GM06990 (cell line): ENCODE results near the gene FUBP1.

Experiments
- DNase-seq: peaks from one replicate; pipeline ENCODE4 v3.0.0-alpha.2; 2011; ENCODE audit not compliant: insufficient read length; ENCODE audit errors: extremely low read depth
- H3K27me3 ChIP-seq: replicated peaks from 2 replicates; pipeline ENCODE4 v1.6.0; 2011; ENCODE audit warnings: low read length; ENCODE audit not compliant: control insufficient read depth, insufficient read depth
- H3K36me3 ChIP-seq: 2 replicates; pipeline ENCODE4 v1.5.1; 2011; ENCODE audit warnings: low read length; ENCODE audit not compliant: control insufficient read depth, insufficient read depth
- H3K4me3 ChIP-seq: replicated peaks from 2 replicates; pipeline ENCODE4 v1.5.1; 2011; ENCODE audit warnings: low read depth, mild to moderate bottlenecking, control low read depth, low read length
- TF ChIP-seq, protein P1 (sequence below): IDR thresholded peaks from 2 replicates; pipeline ENCODE4 v1.5.1; 2011; ENCODE audit warnings: low read length, control low read depth, mild to moderate bottlenecking, inconsistent platforms; ENCODE audit not compliant: insufficient read depth, poor library complexity, severe bottlenecking

Gene FUBP1

DNA sequence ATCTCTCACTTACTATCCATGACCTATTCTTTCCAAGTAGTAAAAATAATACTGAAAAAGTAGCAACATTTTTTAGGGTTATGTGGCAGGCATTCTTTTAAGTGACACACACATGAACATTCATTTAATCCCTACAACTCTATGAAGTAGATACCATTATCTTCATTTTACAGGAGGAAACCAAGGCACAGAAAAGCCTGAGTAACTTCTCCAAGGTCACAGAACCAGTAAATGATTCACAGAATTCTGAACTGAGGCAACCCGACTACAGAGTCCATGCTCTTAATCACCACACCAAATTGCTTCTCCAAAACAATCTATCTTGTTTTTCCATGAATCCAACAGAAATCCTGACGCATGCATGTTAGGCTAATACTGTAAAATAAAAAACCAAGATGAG, 17.5 kb downstream of the FUBP1 start:
- peaks cover 14% of the 10 kb centered on the region for H3K36me3 ChIP-seq
- TF ChIP-seq, protein P1, sequence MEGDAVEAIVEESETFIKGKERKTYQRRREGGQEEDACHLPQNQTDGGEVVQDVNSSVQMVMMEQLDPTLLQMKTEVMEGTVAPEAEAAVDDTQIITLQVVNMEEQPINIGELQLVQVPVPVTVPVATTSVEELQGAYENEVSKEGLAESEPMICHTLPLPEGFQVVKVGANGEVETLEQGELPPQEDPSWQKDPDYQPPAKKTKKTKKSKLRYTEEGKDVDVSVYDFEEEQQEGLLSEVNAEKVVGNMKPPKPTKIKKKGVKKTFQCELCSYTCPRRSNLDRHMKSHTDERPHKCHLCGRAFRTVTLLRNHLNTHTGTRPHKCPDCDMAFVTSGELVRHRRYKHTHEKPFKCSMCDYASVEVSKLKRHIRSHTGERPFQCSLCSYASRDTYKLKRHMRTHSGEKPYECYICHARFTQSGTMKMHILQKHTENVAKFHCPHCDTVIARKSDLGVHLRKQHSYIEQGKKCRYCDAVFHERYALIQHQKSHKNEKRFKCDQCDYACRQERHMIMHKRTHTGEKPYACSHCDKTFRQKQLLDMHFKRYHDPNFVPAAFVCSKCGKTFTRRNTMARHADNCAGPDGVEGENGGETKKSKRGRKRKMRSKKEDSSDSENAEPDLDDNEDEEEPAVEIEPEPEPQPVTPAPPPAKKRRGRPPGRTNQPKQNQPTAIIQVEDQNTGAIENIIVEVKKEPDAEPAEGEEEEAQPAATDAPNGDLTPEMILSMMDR: no peak
- no peaks in the 10 kb centered on the region for H3K27me3 ChIP-seq
- no peak for DNase-seq
- H3K4me3 ChIP-seq: no peak overlapping the region

DNA sequence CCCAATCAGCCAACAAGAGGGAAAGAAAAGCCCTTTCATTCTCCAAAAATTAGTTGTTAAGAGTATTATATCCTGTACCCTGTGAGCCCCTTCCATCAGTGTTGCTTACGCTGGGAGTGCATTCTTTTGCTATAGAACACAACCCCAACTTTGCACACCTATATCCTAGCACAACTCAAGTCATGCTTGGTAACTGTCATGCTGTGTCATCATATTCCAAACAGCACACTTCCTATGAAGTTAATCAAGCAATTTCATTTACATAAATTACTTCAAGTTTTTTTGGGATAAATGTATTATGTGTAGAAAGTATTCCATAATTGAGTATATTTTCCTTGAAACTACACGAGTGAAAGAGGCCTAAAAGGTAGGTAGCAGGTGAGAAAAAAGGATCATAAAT, 20.0 kb downstream of the FUBP1 start:
- no peak overlapping the region for H3K4me3 ChIP-seq
- H3K36me3 ChIP-seq: peaks cover 14% of the 10 kb centered on the region
- no peak for DNase-seq
- H3K27me3 ChIP-seq: no peaks in the 10 kb centered on the region
- TF ChIP-seq, protein P1: no peak

DNA sequence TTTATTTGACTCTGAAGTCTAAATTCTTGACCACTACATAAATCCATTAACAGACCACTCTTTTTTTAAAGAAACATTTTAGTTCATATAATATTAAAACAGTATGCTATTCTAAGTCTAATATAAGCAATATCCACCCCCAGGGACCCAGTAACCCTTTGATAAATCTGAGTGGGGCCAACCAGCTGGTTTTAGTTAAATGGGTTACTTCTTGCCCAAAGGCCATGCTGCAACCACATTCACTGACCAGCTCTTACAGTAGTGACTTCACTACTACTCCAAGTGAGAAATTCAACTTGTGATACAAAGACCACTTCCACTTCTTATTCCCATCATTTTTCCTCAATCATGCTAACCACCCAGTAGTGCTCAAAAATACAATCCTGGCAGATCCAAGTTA, 20.5 kb downstream of the FUBP1 start:
- H3K4me3 ChIP-seq: no peak overlapping the region
- DNase-seq: no peak
- H3K27me3 ChIP-seq: no peaks in the 10 kb centered on the region
- peaks cover 14% of the 10 kb centered on the region for H3K36me3 ChIP-seq
- TF ChIP-seq, protein P1: no peak

DNA sequence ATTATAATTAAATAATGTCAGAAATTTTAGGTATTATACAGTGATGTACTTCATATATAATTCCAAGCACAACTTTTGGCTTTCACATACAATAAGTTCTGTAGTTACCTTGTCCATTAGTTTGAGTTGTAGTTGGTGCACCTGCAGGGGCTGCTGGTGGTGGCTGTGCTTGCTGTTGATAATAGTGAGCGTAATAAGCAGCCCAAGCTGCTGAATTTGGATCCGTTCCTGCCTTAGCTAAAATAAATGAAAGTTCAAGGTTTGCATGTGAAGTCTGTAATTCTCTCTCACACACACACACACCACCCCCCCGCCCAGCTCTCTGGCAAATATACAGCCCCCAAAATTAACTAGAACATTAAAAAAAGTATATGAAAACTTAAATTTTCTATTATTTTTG, 22.4 kb downstream of the FUBP1 start:
- TF ChIP-seq, protein P1: no peak
- no peaks in the 10 kb centered on the region for H3K27me3 ChIP-seq
- no peak overlapping the region for H3K4me3 ChIP-seq
- peaks cover 16% of the 10 kb centered on the region for H3K36me3 ChIP-seq
- no peak for DNase-seq

DNA sequence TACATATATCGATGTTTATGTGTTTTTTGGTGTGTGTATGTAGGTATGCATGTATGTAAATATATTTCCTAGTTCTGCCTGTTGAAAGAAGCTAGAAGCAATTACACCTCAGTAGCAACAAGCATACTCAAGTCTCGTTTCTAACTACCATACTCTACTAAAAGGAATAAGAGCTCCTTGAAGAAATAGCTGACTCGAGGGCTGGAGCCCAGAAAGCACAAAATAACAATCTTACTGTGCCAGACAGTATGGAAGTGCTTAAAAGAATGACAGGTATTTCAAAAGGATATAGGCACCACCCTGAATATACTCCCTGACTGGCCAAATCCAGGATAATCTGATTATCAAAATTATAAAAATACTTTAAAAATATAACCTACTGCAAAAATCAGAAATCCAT, 23.2 kb downstream of the FUBP1 start:
- Histone ChIP-seq H3K27me3 (no peaks in the 10 kb centered on the region), H3K36me3 (peaks cover 15% of the 10 kb centered on the region), H3K4me3 (no peak overlapping the region)
- no peak for DNase-seq
- TF ChIP-seq, protein P1: no peak

DNA sequence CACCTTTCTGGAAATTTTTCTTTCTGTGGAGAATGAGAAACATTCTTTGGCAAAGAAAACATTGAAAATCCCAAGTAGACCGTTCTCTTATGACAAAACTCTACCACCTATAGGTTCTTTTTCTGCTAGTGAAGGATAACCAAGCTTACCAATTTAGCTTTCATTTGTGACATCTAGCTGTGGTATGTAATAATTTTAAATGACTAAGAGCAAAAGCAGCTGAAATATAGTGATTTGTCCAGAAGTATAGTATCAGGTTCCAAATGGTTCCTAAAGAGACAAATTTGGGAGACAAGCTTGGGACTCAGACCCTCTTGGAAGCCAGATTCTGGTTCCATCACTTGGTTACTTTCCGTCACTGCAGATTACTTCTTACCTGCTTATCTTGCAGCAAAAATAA, 24.4 kb downstream of the FUBP1 start:
- no peaks in the 10 kb centered on the region for H3K27me3 ChIP-seq
- H3K4me3 ChIP-seq: no peak overlapping the region
- TF ChIP-seq, protein P1: no peak
- no peak for DNase-seq
- H3K36me3 ChIP-seq: peaks cover 15% of the 10 kb centered on the region
